H1 (cell line): ENCODE measurements around the gene SLC25A47. TPM values are rescaled to one million over a fixed set of nuclear protein-coding genes. Genes with fewer than 3 reads are reported as not detected.

ENCODE experiments used
- CTCF ChIA-PET: fragments of 300-600 bp; sonication (Branson Sonifier 250); formaldehyde crosslinking; loops from one replicate; lab custom pipeline; 2021; ENCODE audit not compliant: partially characterized antibody; lab: Charles Lee
- POLR2A ChIA-PET: fragments of 300-600 bp; sonication (Branson Sonifier 250); formaldehyde crosslinking; loops from one replicate; lab custom pipeline; 2021; ENCODE audit warnings: inconsistent platforms; ENCODE audit not compliant: partially characterized antibody; lab: Charles Lee
- DNase-seq, 2 experiments: peaks; one replicate each; pipeline versions ENCODE4 v3.0.0 to v3.0.0-alpha.2; 2010 to 2022; ENCODE audit warnings: low spot score in 2 of 2, low read depth in 1 of 2, mixed read lengths in 1 of 2
- FAIRE-seq: peaks from 2 replicates; lab custom pipeline; 2011; peaks lifted over from hg19 to GRCh38; lab: Jason Lieb, UNC
- H2AFZ ChIP-seq: 2 replicates; pipeline ENCODE4 v1.8.1; 2012; ENCODE audit warnings: low read length, inconsistent platforms
- H2AK5ac ChIP-seq: 2 replicates; pipeline ENCODE4 v1.6.1; 2013; ENCODE audit warnings: low read depth, low read length
- H2BK120ac ChIP-seq: replicated peaks from 2 replicates; pipeline ENCODE3; 2013; ENCODE audit warnings: low read depth, low read length, inconsistent platforms
- H2BK12ac ChIP-seq: 2 replicates; pipeline ENCODE4 v1.6.1; 2013; ENCODE audit warnings: low read depth, low read length
- H2BK15ac ChIP-seq: 2 replicates; pipeline ENCODE4 v1.6.1; 2013; ENCODE audit warnings: low read length
- H2BK20ac ChIP-seq: 2 replicates; pipeline ENCODE4 v1.6.1; 2013; ENCODE audit warnings: low read length
- H2BK5ac ChIP-seq: 2 replicates; pipeline ENCODE4 v1.6.1; 2013; ENCODE audit warnings: low read depth, low read length
- H3K14ac ChIP-seq: 2 replicates; pipeline ENCODE4 v1.6.1; 2013; ENCODE audit warnings: inconsistent platforms; ENCODE audit not compliant: insufficient read length
- H3K18ac ChIP-seq: 2 replicates; pipeline ENCODE4 v1.6.1; 2013; ENCODE audit warnings: low read length; ENCODE audit errors: extremely low read depth
- H3K23ac ChIP-seq: 2 replicates; pipeline ENCODE4 v1.6.1; 2013; ENCODE audit warnings: inconsistent platforms; ENCODE audit not compliant: insufficient read length
- H3K23me2 ChIP-seq: 2 replicates; pipeline ENCODE4 v1.6.1; 2013; ENCODE audit warnings: low read depth, low read length
- H3K27ac ChIP-seq: 2 replicates; pipeline ENCODE4 v1.6.1; 2011; ENCODE audit warnings: low read depth, low read length, inconsistent platforms
- H3K27me3 ChIP-seq, 4 experiments: replicated peaks in 1 of 4; 1 replicate in 1 of 4; 2 replicates in 3 of 4; pipeline versions ENCODE4 v1.6.1 to v1.8.1; 2011 to 2013; ENCODE audit warnings: low read length in 3 of 4, mild to moderate bottlenecking in 3 of 4, inconsistent platforms in 2 of 4, mixed read lengths in 2 of 4, moderate library complexity in 1 of 4; ENCODE audit not compliant: control insufficient read depth in 3 of 4, insufficient read depth in 3 of 4; ENCODE audit errors: extremely low read depth in 1 of 4
- H3K36me3 ChIP-seq, 4 experiments: 2 replicates each; pipeline versions ENCODE4 v1.6.1 to v1.8.1; 2011 to 2013; ENCODE audit warnings: mild to moderate bottlenecking in 4 of 4, low read length in 3 of 4, moderate library complexity in 2 of 4, control low read depth in 1 of 4, inconsistent platforms in 1 of 4; ENCODE audit not compliant: insufficient read depth in 4 of 4, control insufficient read depth in 2 of 4
- H3K4ac ChIP-seq: replicated peaks from 2 replicates; pipeline ENCODE3; 2013; ENCODE audit warnings: low read length, low read depth, mixed read lengths, inconsistent platforms; ENCODE audit not compliant: insufficient read length
- H3K4me1 ChIP-seq, 4 experiments: replicated peaks in 1 of 4; 1 replicate in 1 of 4; 2 replicates in 3 of 4; pipeline versions ENCODE4 v1.6.1 to v1.8.1; 2011 to 2013; ENCODE audit warnings: low read length in 3 of 4, inconsistent platforms in 2 of 4, mixed read lengths in 1 of 4; ENCODE audit not compliant: insufficient read depth in 4 of 4, control insufficient read depth in 3 of 4
- H3K4me2 ChIP-seq, 2 experiments: 2 replicates each; pipeline versions ENCODE4 v1.6.1 to v1.8.1; 2011 to 2013; ENCODE audit warnings: low read depth in 2 of 2, low read length in 2 of 2, control low read depth in 1 of 2, inconsistent platforms in 1 of 2, mild to moderate bottlenecking in 1 of 2; ENCODE audit not compliant: insufficient read depth in 1 of 2
- H3K4me3 ChIP-seq, 4 experiments: fragments of 200-600, 300-600 bp in 1 of 4; sonication (generic), shearing (Covaris generic), sonication (Bioruptor Twin) in 1 of 4; 2 replicates each; pipeline versions ENCODE4 v1.5.1 to v1.8.1; 2011 to 2016; ENCODE audit warnings: low read length in 4 of 4, low read depth in 3 of 4, control low read depth in 2 of 4, inconsistent platforms in 2 of 4, mild to moderate bottlenecking in 2 of 4, mixed read lengths in 1 of 4, moderate library complexity in 1 of 4; ENCODE audit not compliant: insufficient read depth in 2 of 4; ENCODE audit errors: extremely low read depth in 1 of 4
- H3K56ac ChIP-seq: replicated peaks from 2 replicates; pipeline ENCODE3; 2013; ENCODE audit warnings: low read depth, mild to moderate bottlenecking, mixed read lengths, low read length, inconsistent platforms; ENCODE audit not compliant: insufficient read length
- H3K79me1 ChIP-seq: 2 replicates; pipeline ENCODE4 v1.6.1; 2013; ENCODE audit warnings: low read depth, low read length, control low read depth
- H3K79me2 ChIP-seq, 2 experiments: 2 replicates each; pipeline versions ENCODE4 v1.6.1 to v1.8.1; 2012 to 2013; ENCODE audit warnings: low read length in 2 of 2, mild to moderate bottlenecking in 2 of 2, inconsistent platforms in 1 of 2; ENCODE audit not compliant: insufficient read depth in 2 of 2, control insufficient read depth in 1 of 2
- H3K9ac ChIP-seq, 4 experiments: replicated peaks in 1 of 4; 1 replicate in 1 of 4; 2 replicates in 3 of 4; pipeline versions ENCODE4 v1.6.1 to v1.8.1; 2011 to 2013; ENCODE audit warnings: low read depth in 3 of 4, low read length in 3 of 4, control low read depth in 2 of 4, mild to moderate bottlenecking in 2 of 4, moderate library complexity in 2 of 4, inconsistent platforms in 1 of 4; ENCODE audit errors: extremely low read depth in 1 of 4
- H3K9me3 ChIP-seq, 2 experiments: 2 replicates each; pipeline versions ENCODE4 v1.6.1 to v1.8.1; 2012 to 2013; ENCODE audit warnings: mild to moderate bottlenecking in 2 of 2, moderate library complexity in 2 of 2, control low read depth in 1 of 2, inconsistent platforms in 1 of 2, low read depth in 1 of 2, low read length in 1 of 2, mixed read lengths in 1 of 2; ENCODE audit not compliant: insufficient read depth in 2 of 2
- H4K20me1 ChIP-seq, 2 experiments: replicated peaks in 1 of 2; 2 replicates each; pipeline versions ENCODE3 to v1.8.1; 2011 to 2013; ENCODE audit warnings: inconsistent platforms in 2 of 2, low read length in 2 of 2, mild to moderate bottlenecking in 1 of 2; ENCODE audit not compliant: insufficient read depth in 2 of 2, control insufficient read depth in 1 of 2
- H4K5ac ChIP-seq: 2 replicates; pipeline ENCODE4 v1.6.1; 2013; ENCODE audit warnings: low read length, low read depth, mixed read lengths, inconsistent platforms; ENCODE audit not compliant: insufficient read length
- H4K8ac ChIP-seq: 2 replicates; pipeline ENCODE4 v1.8.0; 2013; ENCODE audit warnings: mild to moderate bottlenecking, moderate library complexity, low read length, inconsistent platforms; ENCODE audit not compliant: insufficient read depth; ENCODE audit errors: extremely low read depth
- H4K91ac ChIP-seq: replicated peaks from 2 replicates; pipeline ENCODE3; 2013; ENCODE audit warnings: low read length, mixed read lengths, inconsistent platforms; ENCODE audit not compliant: insufficient read length
- CHD1 ChIP-seq: IDR thresholded peaks from 2 replicates; pipeline ENCODE4 v1.6.1; 2012; ENCODE audit warnings: low read depth, low read length, improper control_type of control experiment
- MAFK ChIP-seq: IDR thresholded peaks from 2 replicates; pipeline ENCODE4 v1.6.1; 2012; ENCODE audit warnings: low read depth, mild to moderate bottlenecking, improper control_type of control experiment, low read length
- PHF8 ChIP-seq: fragments of 200-600 bp; sonication (generic); conservative IDR thresholded peaks from 2 replicates; pipeline ENCODE4 v1.7.1; 2012; ENCODE audit warnings: low read depth, mild to moderate bottlenecking, inconsistent platforms, low read length, moderate library complexity
- POLR2AphosphoS5 ChIP-seq: IDR thresholded peaks from 2 replicates; pipeline ENCODE4 v1.6.1; 2011; ENCODE audit warnings: low read depth, low read length
- RBBP5 ChIP-seq: IDR thresholded peaks from 2 replicates; pipeline ENCODE4 v1.7.1; 2012; ENCODE audit warnings: low read depth, mild to moderate bottlenecking, inconsistent platforms, low read length, moderate library complexity, borderline replicate concordance
- RXRA ChIP-seq: IDR thresholded peaks from 2 replicates; pipeline ENCODE4 v1.6.1; 2011; ENCODE audit warnings: low read depth, mild to moderate bottlenecking, low read length, moderate library complexity; ENCODE audit not compliant: insufficient read depth
- SAP30 ChIP-seq: fragments of 300-600 bp; sonication (generic); IDR thresholded peaks from 2 replicates; pipeline ENCODE4 v1.7.1; 2012; ENCODE audit warnings: low read length, moderate library complexity, mild to moderate bottlenecking, inconsistent platforms; ENCODE audit not compliant: insufficient read depth, insufficient replicate concordance
- TEAD4 ChIP-seq: IDR thresholded peaks from 2 replicates; pipeline ENCODE4 v1.6.1; 2012; ENCODE audit warnings: low read depth, low read length, inconsistent platforms, mixed read lengths
- WGBS, 2 experiments: shearing (Covaris generic) in 1 of 2; methylation state at CpG; one replicate each; pipeline versions ENCODE4 v1.1.6 to v1.1.7; 2013 to 2015; ENCODE audit warnings: low lambda C conversion rate in 2 of 2, mixed read lengths in 2 of 2, inconsistent platforms in 1 of 2, low coverage in 1 of 2, missing lambda C conversion rate in 1 of 2; ENCODE audit not compliant: insufficient replicate concordance in 2 of 2, insufficient coverage in 1 of 2, insufficient read length in 1 of 2; ENCODE audit errors: extremely low coverage in 1 of 2, missing lambda C conversion rate in 1 of 2; 5-methylcytosine and 5-hydroxymethylcytosine counted together
- polyA plus RNA-seq, 7 experiments: library from polyadenylated mRNA; depleted of rRNA in 3 of 7; stranded (reverse) in 5 of 7; unstranded in 2 of 7; fragments of >200 nt in 5 of 7; fragments of 200-250 nt in 2 of 7; gene quantifications; 1 replicate in 5 of 7; 2 replicates in 1 of 7; 4 replicates in 1 of 7; pipeline versions ENCODE4 v1.2.1 to v1.2.3, GENCODE V29; 2011 to 2013; ENCODE audit warnings: missing spikeins in 2 of 7, mixed read lengths in 2 of 7
- total RNA-seq: library from RNA; stranded (reverse); fragmentation: NEBNext Ultra II Directional; extraction: Animal tissue kit (Norgen Biotek cat#: 25700); gene quantifications from 2 replicates; pipeline ENCODE4 v1.2.1, GENCODE V29; 2021
- TF ChIP-seq, protein P1 (sequence below): IDR thresholded peaks from 2 replicates; pipeline ENCODE4 v1.6.1; 2011; ENCODE audit warnings: low read depth, mild to moderate bottlenecking, low read length; ENCODE audit not compliant: insufficient read depth

Gene SLC25A47
- total and polyA plus RNA-seq, 2 of the 8 experiments (the other 6 are each of a cell fraction or from before 2014, with no cell fraction given), result not detected

DNA sequence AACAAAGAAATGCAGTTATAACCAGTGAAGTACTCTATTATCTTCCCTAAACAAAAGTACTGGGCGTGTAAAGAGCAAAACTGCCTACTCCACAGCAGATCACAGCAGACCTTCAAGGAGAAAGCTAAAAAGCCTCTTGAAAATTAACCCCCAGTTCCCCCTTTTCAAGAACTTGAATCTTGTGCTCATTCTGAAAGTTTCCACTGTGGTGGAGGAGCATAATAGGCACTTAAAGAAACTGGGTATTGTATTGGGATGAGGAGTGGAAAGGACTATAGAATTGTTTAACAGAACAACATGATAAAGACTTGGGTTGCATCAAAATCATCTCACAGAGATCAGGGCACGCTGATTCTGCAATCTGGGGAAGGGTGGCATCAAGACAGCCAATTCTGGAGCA is 51.1 kb downstream of the SLC25A47 start:
- ChIA-PET POLR2A (interaction anchor here (1.0 to 6.4 kb wide), 12 partner anchors 9 to 171 kb away, joined by 3 to 109 read pairs (median 6); partner anchors contain the start of genes SLC25A29 and SLC25A47), CTCF (interaction anchor here (0.8 to 1.0 kb wide), 3 partner anchors 75 to 279 kb away, joined by 3 read pairs; no protein-coding TSS in a partner anchor)
- Histone ChIP-seq H3K18ac (peak overlapping the region; percentile 29; the same call in 1 of the 2 replicates), H3K4ac (no peak overlapping the region), H2BK5ac (no peak overlapping the region), H2AFZ (no peak overlapping the region), H3K4me2 (peak overlapping the region; percentile 83 to 94), H3K27me3 (no peaks in the 10 kb centered on the region), H4K91ac (no peak overlapping the region), H4K8ac (no peak overlapping the region), H2BK120ac (no peak overlapping the region), H3K36me3 (peaks cover 0 to 23% (median 0%) of the 10 kb centered on the region in 4 experiments; a peak in 2 of 8 replicates), H3K9ac (no peak overlapping the region), H3K23me2 (peaks cover 14% of the 10 kb centered on the region), H3K9me3 (no peaks in the 10 kb centered on the region), H2BK12ac (0 out of 2 replicates have a peak overlapping the region, but pooled peaks have one; percentile 28), H3K4me1 (peaks cover 15 to 29% (median 18%) of the 10 kb centered on the region in 4 experiments; a peak in 6 of 7 replicates), H2AK5ac (no peak overlapping the region), H3K27ac (no peak overlapping the region), H3K23ac (no peak overlapping the region), H3K14ac (no peak overlapping the region), H4K5ac (no peak overlapping the region), H4K20me1 (no peaks in the 10 kb centered on the region), H2BK20ac (no peak overlapping the region), H3K56ac (no peak overlapping the region), H3K79me1 (peaks cover 4% of the 10 kb centered on the region; the same call in 1 of the 2 replicates), H3K79me2 (peaks cover 0 to 40% of the 10 kb centered on the region in 2 experiments; a peak in 2 of 4 replicates), H3K4me3 (peak overlapping the region in 2 of 4 experiments; percentile 96 to 98; a peak in 3 of 8 replicates), H2BK15ac (no peak overlapping the region)
- FAIRE-seq, result no peak
- DNase-seq, result no peak
- WGBS, 2 experiments, result 87% methylated on average over 2 of the region's 2 CpGs; no CpG with 5 or more reads in 1 of the 2 experiments
- TF ChIP-seq, protein P1, sequence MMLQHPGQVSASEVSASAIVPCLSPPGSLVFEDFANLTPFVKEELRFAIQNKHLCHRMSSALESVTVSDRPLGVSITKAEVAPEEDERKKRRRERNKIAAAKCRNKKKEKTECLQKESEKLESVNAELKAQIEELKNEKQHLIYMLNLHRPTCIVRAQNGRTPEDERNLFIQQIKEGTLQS, result no peak
- TF ChIP-seq CHD1 (no peak), MAFK (no peak), RXRA (no peak), POLR2AphosphoS5 (no peak), SAP30 (no peak), TEAD4 (no peak), RBBP5 (no peak), PHF8 (no peak)
